Panc1 (cell line): ENCODE measurements around the gene NPFFR2.

ENCODE experiments used
- POLR2AphosphoS5 ChIP-seq: IDR thresholded peaks from 2 replicates; pipeline ENCODE4 v1.6.1; 2012; ENCODE audit warnings: mild to moderate bottlenecking, low read depth, low read length, moderate library complexity
- SIN3A ChIP-seq: IDR thresholded peaks from 2 replicates; pipeline ENCODE4 v1.6.1; 2012; ENCODE audit warnings: low read depth, mild to moderate bottlenecking, low read length, moderate library complexity, borderline replicate concordance; ENCODE audit not compliant: insufficient read depth
- TCF7L2 ChIP-seq: IDR thresholded peaks from 2 replicates; pipeline ENCODE4 v1.6.1; 2011; ENCODE audit warnings: mild to moderate bottlenecking, low read depth, low read length, inconsistent platforms
- TF ChIP-seq, protein P1 (sequence below): fragments of 450-650 bp; IDR thresholded peaks from 2 replicates; pipeline ENCODE4 v1.5.1; 2017; ENCODE audit warnings: mild to moderate bottlenecking
- TF ChIP-seq, protein P2 (sequence below), 2 experiments: IDR thresholded peaks; 2 replicates each; pipeline ENCODE4 v1.6.1; 2011 to 2012; ENCODE audit warnings: low read depth in 2 of 2, control low read depth in 1 of 2, low read length in 1 of 2, mild to moderate bottlenecking in 1 of 2, moderate library complexity in 1 of 2; ENCODE audit not compliant: insufficient read depth in 1 of 2

DNA sequence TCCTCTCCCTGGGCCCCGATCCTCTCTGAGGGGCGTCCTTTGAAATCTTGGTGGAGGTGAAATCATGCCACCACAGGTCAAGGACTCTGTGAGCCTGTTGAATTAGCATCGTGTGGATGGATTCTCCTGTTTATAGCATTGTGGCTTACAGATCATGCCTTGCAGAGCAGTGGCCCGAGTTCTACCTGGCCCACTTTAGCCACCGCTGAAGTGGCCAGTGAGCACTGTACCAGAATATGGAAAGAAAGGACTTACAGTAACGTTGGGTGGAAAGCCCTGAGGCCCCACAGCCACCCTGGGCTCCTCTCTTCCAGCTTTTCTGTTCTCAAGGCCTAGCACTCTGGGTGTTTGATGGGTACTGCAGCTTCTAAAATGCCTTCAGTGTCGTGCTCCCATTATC, 35.3 kb downstream of the NPFFR2 start:
- TF ChIP-seq, protein P1, sequence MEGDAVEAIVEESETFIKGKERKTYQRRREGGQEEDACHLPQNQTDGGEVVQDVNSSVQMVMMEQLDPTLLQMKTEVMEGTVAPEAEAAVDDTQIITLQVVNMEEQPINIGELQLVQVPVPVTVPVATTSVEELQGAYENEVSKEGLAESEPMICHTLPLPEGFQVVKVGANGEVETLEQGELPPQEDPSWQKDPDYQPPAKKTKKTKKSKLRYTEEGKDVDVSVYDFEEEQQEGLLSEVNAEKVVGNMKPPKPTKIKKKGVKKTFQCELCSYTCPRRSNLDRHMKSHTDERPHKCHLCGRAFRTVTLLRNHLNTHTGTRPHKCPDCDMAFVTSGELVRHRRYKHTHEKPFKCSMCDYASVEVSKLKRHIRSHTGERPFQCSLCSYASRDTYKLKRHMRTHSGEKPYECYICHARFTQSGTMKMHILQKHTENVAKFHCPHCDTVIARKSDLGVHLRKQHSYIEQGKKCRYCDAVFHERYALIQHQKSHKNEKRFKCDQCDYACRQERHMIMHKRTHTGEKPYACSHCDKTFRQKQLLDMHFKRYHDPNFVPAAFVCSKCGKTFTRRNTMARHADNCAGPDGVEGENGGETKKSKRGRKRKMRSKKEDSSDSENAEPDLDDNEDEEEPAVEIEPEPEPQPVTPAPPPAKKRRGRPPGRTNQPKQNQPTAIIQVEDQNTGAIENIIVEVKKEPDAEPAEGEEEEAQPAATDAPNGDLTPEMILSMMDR, result no peak
- TF ChIP-seq POLR2AphosphoS5 (no peak), SIN3A (no peak), TCF7L2 (no peak)
- TF ChIP-seq, protein P2, sequence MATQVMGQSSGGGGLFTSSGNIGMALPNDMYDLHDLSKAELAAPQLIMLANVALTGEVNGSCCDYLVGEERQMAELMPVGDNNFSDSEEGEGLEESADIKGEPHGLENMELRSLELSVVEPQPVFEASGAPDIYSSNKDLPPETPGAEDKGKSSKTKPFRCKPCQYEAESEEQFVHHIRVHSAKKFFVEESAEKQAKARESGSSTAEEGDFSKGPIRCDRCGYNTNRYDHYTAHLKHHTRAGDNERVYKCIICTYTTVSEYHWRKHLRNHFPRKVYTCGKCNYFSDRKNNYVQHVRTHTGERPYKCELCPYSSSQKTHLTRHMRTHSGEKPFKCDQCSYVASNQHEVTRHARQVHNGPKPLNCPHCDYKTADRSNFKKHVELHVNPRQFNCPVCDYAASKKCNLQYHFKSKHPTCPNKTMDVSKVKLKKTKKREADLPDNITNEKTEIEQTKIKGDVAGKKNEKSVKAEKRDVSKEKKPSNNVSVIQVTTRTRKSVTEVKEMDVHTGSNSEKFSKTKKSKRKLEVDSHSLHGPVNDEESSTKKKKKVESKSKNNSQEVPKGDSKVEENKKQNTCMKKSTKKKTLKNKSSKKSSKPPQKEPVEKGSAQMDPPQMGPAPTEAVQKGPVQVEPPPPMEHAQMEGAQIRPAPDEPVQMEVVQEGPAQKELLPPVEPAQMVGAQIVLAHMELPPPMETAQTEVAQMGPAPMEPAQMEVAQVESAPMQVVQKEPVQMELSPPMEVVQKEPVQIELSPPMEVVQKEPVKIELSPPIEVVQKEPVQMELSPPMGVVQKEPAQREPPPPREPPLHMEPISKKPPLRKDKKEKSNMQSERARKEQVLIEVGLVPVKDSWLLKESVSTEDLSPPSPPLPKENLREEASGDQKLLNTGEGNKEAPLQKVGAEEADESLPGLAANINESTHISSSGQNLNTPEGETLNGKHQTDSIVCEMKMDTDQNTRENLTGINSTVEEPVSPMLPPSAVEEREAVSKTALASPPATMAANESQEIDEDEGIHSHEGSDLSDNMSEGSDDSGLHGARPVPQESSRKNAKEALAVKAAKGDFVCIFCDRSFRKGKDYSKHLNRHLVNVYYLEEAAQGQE (IDR thresholded peaks at IDR 0.05; ENCODE audit: insufficient read depth in 1 of 2, low read depth in 2 of 2, low read length in 1 of 2), result no peak
